Left ventricle myocardium inferior (tissue), 1 donor: Measurements from ENCODE around the gene TMPRSS7. TPM values are rescaled to one million over a fixed set of nuclear protein-coding genes. Genes with fewer than 3 reads are reported as not detected.

Source experiments
- DNase-seq: peaks from one replicate; pipeline ENCODE4 v3.0.0-alpha.2; 2020
- H3K27ac ChIP-seq: fragments of 200-600 bp; replicated peaks from 2 replicates; pipeline ENCODE4 v1.8.0; 2021
- H3K27me3 ChIP-seq: fragments of 200-600 bp; 2 replicates; pipeline ENCODE4 v1.8.0; 2021; ENCODE audit warnings: low read depth
- H3K36me3 ChIP-seq: fragments of 200-600 bp; 2 replicates; pipeline ENCODE4 v1.8.0; 2021
- H3K4me1 ChIP-seq: fragments of 200-600 bp; 2 replicates; pipeline ENCODE4 v1.8.0; 2021
- H3K4me3 ChIP-seq: fragments of 200-600 bp; 2 replicates; pipeline ENCODE4 v1.8.0; 2021; ENCODE audit warnings: mild to moderate bottlenecking, moderate library complexity
- H3K9me3 ChIP-seq: fragments of 200-600 bp; replicated peaks from 2 replicates; pipeline ENCODE4 v1.8.0; 2021
- intact Hi-C: fragments of 100-400 bp; cut with micrococcal nuclease; formaldehyde crosslinking; loops from one replicate; pipeline ENCODE4 v1.11.0; 2022
- total RNA-seq: library from RNA; stranded (reverse); fragmentation: NEBNext Ultra II Directional; extraction: Animal tissue kit (Norgen Biotek cat#: 25700); gene quantifications from one replicate; pipeline ENCODE4 v1.2.1, GENCODE V29; 2021
- TF ChIP-seq, protein P1 (sequence below): fragments of 200-600 bp; IDR thresholded peaks from 2 replicates; pipeline ENCODE4 v1.8.0; 2021; ENCODE audit warnings: antibody characterized with exemption, mild to moderate bottlenecking, borderline replicate concordance
- donor health status: DM: no; HTN: yes; CAD: no; lungs with severe emphysema.

Gene TMPRSS7
- total RNA-seq, 1 donor from 2014 or later, result not detected

GRCh38 chr3:112009670-112010069, 24.9 kb upstream of the TMPRSS7 start:
- Histone ChIP-seq H3K4me3 (no peak overlapping the region), H3K4me1 (peaks cover 55% of the 10 kb centered on the region), H3K27ac (no peak overlapping the region), H3K27me3 (no peaks in the 10 kb centered on the region), H3K9me3 (no peaks in the 10 kb centered on the region), H3K36me3 (no peaks in the 10 kb centered on the region)
- no peak for DNase-seq
- TF ChIP-seq, protein P1, sequence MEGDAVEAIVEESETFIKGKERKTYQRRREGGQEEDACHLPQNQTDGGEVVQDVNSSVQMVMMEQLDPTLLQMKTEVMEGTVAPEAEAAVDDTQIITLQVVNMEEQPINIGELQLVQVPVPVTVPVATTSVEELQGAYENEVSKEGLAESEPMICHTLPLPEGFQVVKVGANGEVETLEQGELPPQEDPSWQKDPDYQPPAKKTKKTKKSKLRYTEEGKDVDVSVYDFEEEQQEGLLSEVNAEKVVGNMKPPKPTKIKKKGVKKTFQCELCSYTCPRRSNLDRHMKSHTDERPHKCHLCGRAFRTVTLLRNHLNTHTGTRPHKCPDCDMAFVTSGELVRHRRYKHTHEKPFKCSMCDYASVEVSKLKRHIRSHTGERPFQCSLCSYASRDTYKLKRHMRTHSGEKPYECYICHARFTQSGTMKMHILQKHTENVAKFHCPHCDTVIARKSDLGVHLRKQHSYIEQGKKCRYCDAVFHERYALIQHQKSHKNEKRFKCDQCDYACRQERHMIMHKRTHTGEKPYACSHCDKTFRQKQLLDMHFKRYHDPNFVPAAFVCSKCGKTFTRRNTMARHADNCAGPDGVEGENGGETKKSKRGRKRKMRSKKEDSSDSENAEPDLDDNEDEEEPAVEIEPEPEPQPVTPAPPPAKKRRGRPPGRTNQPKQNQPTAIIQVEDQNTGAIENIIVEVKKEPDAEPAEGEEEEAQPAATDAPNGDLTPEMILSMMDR, result no peak
- intact Hi-C loops, result no loop called here

GRCh38 chr3:112010636-112011035, 23.9 kb upstream of the TMPRSS7 start:
- peaks cover 55% of the 10 kb centered on the region for H3K4me1 ChIP-seq
- H3K9me3 ChIP-seq, result no peaks in the 10 kb centered on the region
- no peak overlapping the region for H3K27ac ChIP-seq
- no peaks in the 10 kb centered on the region for H3K36me3 ChIP-seq
- no peak for DNase-seq
- no peaks in the 10 kb centered on the region for H3K27me3 ChIP-seq
- TF ChIP-seq, protein P1, result no peak
- intact Hi-C loops, result no loop called here
- H3K4me3 ChIP-seq, result no peak overlapping the region

DNA sequence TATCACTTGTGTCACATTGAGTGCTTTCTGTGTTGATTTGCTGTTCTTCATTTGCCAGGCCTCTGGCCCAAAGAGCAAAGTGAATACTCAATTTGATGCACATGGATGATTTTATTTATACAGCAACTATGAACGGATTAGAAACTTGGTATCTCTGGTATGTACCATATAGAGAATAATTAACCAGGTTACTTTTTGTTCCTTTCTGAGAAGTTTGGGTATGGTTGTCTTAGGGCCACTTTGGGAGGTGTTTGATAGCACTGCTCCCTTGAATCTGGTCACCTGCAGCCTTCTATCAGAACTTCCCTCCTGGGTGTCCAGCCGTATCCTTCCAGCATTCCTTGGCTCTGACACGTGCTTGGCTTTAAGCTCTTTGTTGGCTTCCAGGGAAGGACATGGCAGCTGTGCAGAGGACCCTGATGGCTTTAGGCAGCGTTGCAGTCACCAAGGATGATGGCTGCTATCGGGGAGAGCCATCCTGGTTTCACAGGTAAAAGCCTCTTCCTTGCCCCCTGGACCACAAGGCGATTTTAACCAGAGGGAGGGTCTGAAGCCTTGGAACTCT, 23.1 kb upstream of the TMPRSS7 start:
- no peaks in the 10 kb centered on the region for H3K9me3 ChIP-seq
- no peaks in the 10 kb centered on the region for H3K27me3 ChIP-seq
- no peak overlapping the region for H3K4me3 ChIP-seq
- intact Hi-C loops, result no loop called here
- DNase-seq, result no peak
- TF ChIP-seq, protein P1, result no peak
- H3K4me1 ChIP-seq, result peaks cover 55% of the 10 kb centered on the region
- no peaks in the 10 kb centered on the region for H3K36me3 ChIP-seq
- H3K27ac ChIP-seq, result peak overlapping the region; percentile 63

- Histone ChIP-seq H3K27me3 (no peaks in the 10 kb centered on the region), H3K36me3 (no peaks in the 10 kb centered on the region), H3K4me3 (no peak overlapping the region), H3K9me3 (no peaks in the 10 kb centered on the region), H3K27ac (peak overlapping the region; percentile 80), H3K4me1 (peaks cover 51% of the 10 kb centered on the region)
- TF ChIP-seq, protein P1, result no peak
- intact Hi-C loops, result no loop called here
- DNase-seq, result no peak
These were observed 22.1 kb upstream of the TMPRSS7 start for GRCh38 chr3:112012205-112012992.

GRCh38 chr3:112013058-112013783, 21.3 kb upstream of the TMPRSS7 start:
- Histone ChIP-seq H3K4me1 (peaks cover 43% of the 10 kb centered on the region), H3K27ac (peak overlapping the region; percentile 80), H3K4me3 (no peak overlapping the region), H3K27me3 (no peaks in the 10 kb centered on the region), H3K9me3 (no peaks in the 10 kb centered on the region), H3K36me3 (no peaks in the 10 kb centered on the region)
- intact Hi-C loops, result no loop called here
- TF ChIP-seq, protein P1, result peak; percentile 84
- peak; percentile 57 for DNase-seq
